Ascending aorta (tissue), 2 donors: Measurements from ENCODE around the gene RAD51AP1. TPM values are rescaled to one million over a fixed set of nuclear protein-coding genes. Genes with fewer than 3 reads are reported as not detected.
A peak's percentile ranks its signal among the peaks of the same experiment; 100 is the strongest.

Experiments
- DNase-seq, 2 donors: peaks; one replicate each; pipeline ENCODE4 v3.0.0-alpha.2; 2019; ENCODE audit warnings: low spot score in 2 of 2
- H3K27ac ChIP-seq, 2 donors: fragments of 200-600 bp; sonication (generic); one replicate each; pipeline ENCODE4 v1.5.1; 2016 to 2017; ENCODE audit warnings: mild to moderate bottlenecking in 1 of 2
- H3K27me3 ChIP-seq: fragments of 200-600 bp; sonication (generic); one replicate; pipeline ENCODE4 v1.5.1; 2017
- H3K36me3 ChIP-seq, 2 donors: fragments of 200-600 bp; sonication (generic); one replicate each; pipeline ENCODE4 v1.5.1; 2016
- H3K4me1 ChIP-seq, 2 donors: fragments of 200-600 bp; sonication (generic); one replicate each; pipeline ENCODE4 v1.5.1; 2016 to 2017; ENCODE audit warnings: mild to moderate bottlenecking in 1 of 2
- H3K4me3 ChIP-seq, 2 donors: fragments of 200-600 bp; sonication (generic); one replicate each; pipeline ENCODE4 v1.5.1; 2016 to 2017; ENCODE audit warnings: mild to moderate bottlenecking in 1 of 2
- H3K9me3 ChIP-seq, 2 donors: fragments of 200-600 bp; sonication (generic); one replicate each; pipeline ENCODE4 v1.5.1; 2016
- intact Hi-C: fragments of 100-400 bp; cut with DNase I; formaldehyde crosslinking; loops from one replicate; pipeline ENCODE4 v1.15.1; 2023
- total RNA-seq: library from RNA; depleted of rRNA; stranded (reverse); fragments of >200 nt; gene quantifications from one replicate; pipeline ENCODE4 v1.1.0, GENCODE V29; 2016
- TF ChIP-seq, protein P1 (sequence below), 3 experiments: fragments of 200-600 bp in 2 of 3; fragments of 450-650 bp in 1 of 3; sonication (generic) in 2 of 3; IDR thresholded peaks; one replicate each; pipeline ENCODE4 v1.5.1; 2016 to 2019; ENCODE audit warnings: antibody characterized with exemption in 3 of 3, mild to moderate bottlenecking in 1 of 3, moderate library complexity in 1 of 3

RAD51AP1 gene
- total RNA-seq, 1 donor from 2014 or later: not detected

DNA sequence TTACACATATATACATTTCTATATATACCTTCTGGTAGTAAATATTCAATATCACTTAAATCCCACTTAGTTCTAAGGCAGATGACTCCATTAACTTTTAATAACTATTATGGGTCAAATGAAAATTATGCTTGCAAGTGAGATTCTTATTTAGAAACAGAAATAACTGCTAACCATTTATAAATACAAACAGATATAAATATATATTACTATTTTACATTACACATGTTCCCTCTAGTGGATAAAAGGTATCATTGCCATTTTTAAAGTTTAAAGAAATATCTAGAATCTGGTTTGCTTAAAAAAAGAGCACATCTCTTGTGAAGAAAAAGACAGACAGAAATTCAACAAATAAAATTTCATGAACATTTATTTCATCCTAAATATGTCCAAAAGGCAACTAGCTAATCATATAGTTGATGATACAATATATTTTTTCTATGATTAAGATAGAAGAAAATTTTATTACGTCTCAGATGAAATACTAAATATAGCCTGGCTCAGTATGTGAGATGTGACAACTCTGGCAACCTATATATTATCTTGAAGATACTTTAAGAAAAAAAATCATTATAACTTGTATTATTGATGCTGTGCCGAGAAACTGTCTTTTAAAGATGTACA lies 11.7 kb upstream of the RAD51AP1 start:
- H3K9me3 ChIP-seq: no peaks in the 10 kb centered on the region
- peaks cover 19 to 35% of the 10 kb centered on the region in 2 donors for H3K36me3 ChIP-seq
- intact Hi-C loops: loop anchor here (2.0 kb wide), 1 partner anchor 218 kb away; no protein-coding TSS in a partner anchor

DNA sequence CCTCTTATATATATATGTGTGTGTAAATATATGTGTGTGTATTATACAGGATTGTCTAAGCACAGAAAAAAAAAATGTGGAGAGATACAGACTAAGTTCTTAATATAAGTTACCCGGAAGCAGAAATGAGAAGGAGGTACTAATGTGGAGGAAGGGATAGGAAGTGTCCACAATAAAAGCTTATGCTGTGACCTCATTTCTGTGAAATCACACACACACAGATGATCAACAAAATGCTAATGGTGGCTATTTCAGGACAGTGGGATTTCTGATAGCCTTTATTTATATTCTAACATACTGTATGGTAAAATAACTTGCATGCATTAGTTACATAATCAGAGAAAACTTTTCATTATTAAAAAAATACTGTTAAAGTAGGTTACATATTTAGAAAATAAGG lies 8.5 kb upstream of the RAD51AP1 start:
- intact Hi-C loops: loop anchor here (10.0 kb wide), 1 partner anchor 465 kb away; no protein-coding TSS in a partner anchor
- TF ChIP-seq, protein P1, sequence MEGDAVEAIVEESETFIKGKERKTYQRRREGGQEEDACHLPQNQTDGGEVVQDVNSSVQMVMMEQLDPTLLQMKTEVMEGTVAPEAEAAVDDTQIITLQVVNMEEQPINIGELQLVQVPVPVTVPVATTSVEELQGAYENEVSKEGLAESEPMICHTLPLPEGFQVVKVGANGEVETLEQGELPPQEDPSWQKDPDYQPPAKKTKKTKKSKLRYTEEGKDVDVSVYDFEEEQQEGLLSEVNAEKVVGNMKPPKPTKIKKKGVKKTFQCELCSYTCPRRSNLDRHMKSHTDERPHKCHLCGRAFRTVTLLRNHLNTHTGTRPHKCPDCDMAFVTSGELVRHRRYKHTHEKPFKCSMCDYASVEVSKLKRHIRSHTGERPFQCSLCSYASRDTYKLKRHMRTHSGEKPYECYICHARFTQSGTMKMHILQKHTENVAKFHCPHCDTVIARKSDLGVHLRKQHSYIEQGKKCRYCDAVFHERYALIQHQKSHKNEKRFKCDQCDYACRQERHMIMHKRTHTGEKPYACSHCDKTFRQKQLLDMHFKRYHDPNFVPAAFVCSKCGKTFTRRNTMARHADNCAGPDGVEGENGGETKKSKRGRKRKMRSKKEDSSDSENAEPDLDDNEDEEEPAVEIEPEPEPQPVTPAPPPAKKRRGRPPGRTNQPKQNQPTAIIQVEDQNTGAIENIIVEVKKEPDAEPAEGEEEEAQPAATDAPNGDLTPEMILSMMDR (IDR thresholded peaks at IDR 0.05): no peak
- no peak for DNase-seq

More for the DNA sequence above, 11.7 kb upstream of the RAD51AP1 start:
- Histone ChIP-seq H3K27me3 (no peaks in the 10 kb centered on the region), H3K4me3 (no peak overlapping the region), H3K27ac (no peak overlapping the region), H3K4me1 (no peaks in the 10 kb centered on the region)
- TF ChIP-seq, protein P1 (IDR thresholded peaks at IDR 0.05): peak; percentile 28 to 51 (median 48)
- DNase-seq: no peak

DNA sequence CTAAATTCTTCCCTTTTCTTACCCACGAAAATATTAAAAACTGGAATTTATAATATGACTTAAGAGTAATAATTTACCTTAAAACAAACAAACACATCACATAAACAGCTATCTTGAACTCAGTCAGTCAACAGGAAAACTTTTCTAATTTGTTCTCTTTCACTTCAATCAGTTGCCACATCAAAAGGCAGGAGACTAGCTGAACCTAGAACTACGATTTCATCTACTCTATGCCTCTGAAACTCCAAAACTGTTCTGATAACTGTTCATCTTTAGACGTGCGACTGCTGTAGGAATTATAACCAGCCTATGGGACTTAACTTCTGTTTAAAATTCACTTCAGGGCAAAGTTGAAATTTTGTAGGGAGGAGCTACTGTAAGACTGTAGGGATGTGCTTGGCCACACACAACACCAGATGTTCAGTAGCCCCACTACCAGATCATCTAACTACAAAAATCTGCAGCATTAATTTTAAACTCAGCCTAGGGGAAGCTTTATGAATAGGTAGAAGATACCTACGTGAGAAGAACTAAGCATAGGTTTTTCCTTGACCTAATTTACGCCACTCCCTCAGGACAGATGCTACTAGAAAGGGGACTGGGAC lies 7.6 kb upstream of the RAD51AP1 start:
- no peak for DNase-seq
- Histone ChIP-seq H3K27me3 (no peaks in the 10 kb centered on the region), H3K9me3 (no peaks in the 10 kb centered on the region), H3K27ac (no peak overlapping the region), H3K4me3 (no peak overlapping the region), H3K4me1 (no peaks in the 10 kb centered on the region), H3K36me3 (peaks cover 19 to 35% of the 10 kb centered on the region in 2 donors)
- intact Hi-C loops: loop anchor here (10.0 kb wide), 1 partner anchor 464 kb away; no protein-coding TSS in a partner anchor
- TF ChIP-seq, protein P1 (IDR thresholded peaks at IDR 0.05): no peak

More for the DNA sequence above, 8.5 kb upstream of the RAD51AP1 start:
- Histone ChIP-seq H3K4me1 (no peaks in the 10 kb centered on the region), H3K27ac (no peak overlapping the region), H3K36me3 (peaks cover 19 to 38% of the 10 kb centered on the region in 2 donors), H3K27me3 (no peaks in the 10 kb centered on the region), H3K4me3 (no peak overlapping the region), H3K9me3 (no peaks in the 10 kb centered on the region)

DNA sequence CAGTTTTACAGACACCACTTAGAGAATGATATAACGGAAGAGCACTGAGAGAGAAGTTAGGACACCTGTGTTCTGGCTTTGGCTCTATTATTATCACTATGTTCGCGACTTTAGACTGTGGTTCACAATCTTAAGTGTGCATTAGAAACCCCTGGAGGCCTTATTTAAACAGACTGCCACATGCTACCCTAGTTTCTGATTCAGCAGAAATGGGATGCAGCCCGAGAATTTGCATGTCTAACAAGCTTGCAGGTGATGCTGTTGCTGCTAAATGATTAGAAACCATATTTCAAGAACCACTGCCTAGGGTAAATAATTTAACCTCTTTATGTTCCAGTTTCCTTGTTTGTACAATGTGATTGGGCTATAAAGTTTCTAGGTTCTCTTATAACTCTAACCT lies 3.6 kb upstream of the RAD51AP1 start:
- no peak for DNase-seq
- H3K4me3 ChIP-seq: no peak overlapping the region
- H3K4me1 ChIP-seq: peaks cover 4 to 13% of the 10 kb centered on the region in 2 donors
- H3K36me3 ChIP-seq: peaks cover 16 to 35% of the 10 kb centered on the region in 2 donors
- intact Hi-C loops: loop anchor here (5.0 to 10.0 kb wide), 4 partner anchors 67 to 503 kb away; partner anchors contain the start of gene TIGAR
- TF ChIP-seq, protein P1 (IDR thresholded peaks at IDR 0.05): no peak
- no peaks in the 10 kb centered on the region for H3K9me3 ChIP-seq
- H3K27me3 ChIP-seq: no peaks in the 10 kb centered on the region
- no peak overlapping the region for H3K27ac ChIP-seq

DNA sequence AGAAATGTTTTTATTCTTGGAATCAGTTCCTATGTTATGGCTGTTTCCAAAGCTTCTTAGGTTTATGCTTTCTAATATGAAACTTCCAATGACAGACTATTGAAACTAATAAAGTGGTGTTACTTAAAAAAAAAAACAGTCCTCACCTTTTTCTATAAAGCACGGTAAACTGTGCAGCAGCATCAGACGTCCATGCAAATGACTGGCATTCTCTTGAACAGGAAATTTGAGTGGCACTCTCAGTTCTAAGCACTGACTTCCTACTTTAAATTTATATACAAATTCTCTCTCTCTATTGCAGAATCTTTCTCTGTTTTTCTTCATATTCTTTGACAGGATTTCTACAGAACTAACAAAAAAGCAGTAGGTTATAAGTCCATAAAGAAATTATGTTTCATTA lies 2.8 kb upstream of the RAD51AP1 start:
- Histone ChIP-seq H3K27ac (no peak overlapping the region), H3K36me3 (peaks cover 16 to 31% of the 10 kb centered on the region in 2 donors)

More for the DNA sequence above, 2.8 kb upstream of the RAD51AP1 start:
- Histone ChIP-seq H3K4me3 (no peak overlapping the region), H3K4me1 (peaks cover 4 to 13% of the 10 kb centered on the region in 2 donors), H3K9me3 (no peaks in the 10 kb centered on the region), H3K27me3 (no peaks in the 10 kb centered on the region)
- intact Hi-C loops: loop anchor here (5.0 to 10.0 kb wide), 4 partner anchors 66 to 504 kb away; partner anchors contain the start of gene TIGAR
- no peak for DNase-seq
- TF ChIP-seq, protein P1 (IDR thresholded peaks at IDR 0.05): no peak
